Panc1 (cell line): ENCODE measurements around the gene CCDC60.

Source experiments
- CTCF ChIP-seq: fragments of 450-650 bp; IDR thresholded peaks from 2 replicates; pipeline ENCODE4 v1.5.1; 2017; ENCODE audit warnings: mild to moderate bottlenecking
- POLR2AphosphoS5 ChIP-seq: IDR thresholded peaks from 2 replicates; pipeline ENCODE4 v1.6.1; 2012; ENCODE audit warnings: mild to moderate bottlenecking, low read depth, low read length, moderate library complexity
- SIN3A ChIP-seq: IDR thresholded peaks from 2 replicates; pipeline ENCODE4 v1.6.1; 2012; ENCODE audit warnings: low read depth, mild to moderate bottlenecking, low read length, moderate library complexity, borderline replicate concordance; ENCODE audit not compliant: insufficient read depth
- TCF7L2 ChIP-seq: IDR thresholded peaks from 2 replicates; pipeline ENCODE4 v1.6.1; 2011; ENCODE audit warnings: mild to moderate bottlenecking, low read depth, low read length, inconsistent platforms
- TF ChIP-seq, protein P1 (sequence below), 2 experiments: IDR thresholded peaks; 2 replicates each; pipeline ENCODE4 v1.6.1; 2011 to 2012; ENCODE audit warnings: low read depth in 2 of 2, control low read depth in 1 of 2, low read length in 1 of 2, mild to moderate bottlenecking in 1 of 2, moderate library complexity in 1 of 2; ENCODE audit not compliant: insufficient read depth in 1 of 2

DNA sequence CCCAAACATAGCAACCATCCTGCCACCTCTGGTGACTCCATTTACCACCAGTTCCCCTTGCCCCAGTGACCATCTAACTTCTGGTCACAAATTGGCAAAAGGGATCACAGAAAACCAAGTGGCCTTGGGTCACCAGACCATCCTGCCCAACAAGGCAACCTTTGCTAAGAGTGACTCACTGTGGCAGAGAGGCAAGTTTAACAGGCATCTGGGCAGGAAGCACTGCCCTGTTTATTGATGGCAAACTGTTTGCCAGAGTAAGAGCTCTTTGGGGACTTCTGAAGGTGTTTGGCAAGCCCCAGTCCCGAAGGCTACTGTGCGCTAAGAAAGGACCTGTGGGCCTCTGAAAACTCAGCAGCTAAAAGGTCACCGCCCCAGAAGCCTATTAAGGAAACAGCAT is 230.9 kb downstream of the CCDC60 start:
- TF ChIP-seq CTCF = no peak
- TF ChIP-seq TCF7L2 = no peak
- TF ChIP-seq, protein P1, sequence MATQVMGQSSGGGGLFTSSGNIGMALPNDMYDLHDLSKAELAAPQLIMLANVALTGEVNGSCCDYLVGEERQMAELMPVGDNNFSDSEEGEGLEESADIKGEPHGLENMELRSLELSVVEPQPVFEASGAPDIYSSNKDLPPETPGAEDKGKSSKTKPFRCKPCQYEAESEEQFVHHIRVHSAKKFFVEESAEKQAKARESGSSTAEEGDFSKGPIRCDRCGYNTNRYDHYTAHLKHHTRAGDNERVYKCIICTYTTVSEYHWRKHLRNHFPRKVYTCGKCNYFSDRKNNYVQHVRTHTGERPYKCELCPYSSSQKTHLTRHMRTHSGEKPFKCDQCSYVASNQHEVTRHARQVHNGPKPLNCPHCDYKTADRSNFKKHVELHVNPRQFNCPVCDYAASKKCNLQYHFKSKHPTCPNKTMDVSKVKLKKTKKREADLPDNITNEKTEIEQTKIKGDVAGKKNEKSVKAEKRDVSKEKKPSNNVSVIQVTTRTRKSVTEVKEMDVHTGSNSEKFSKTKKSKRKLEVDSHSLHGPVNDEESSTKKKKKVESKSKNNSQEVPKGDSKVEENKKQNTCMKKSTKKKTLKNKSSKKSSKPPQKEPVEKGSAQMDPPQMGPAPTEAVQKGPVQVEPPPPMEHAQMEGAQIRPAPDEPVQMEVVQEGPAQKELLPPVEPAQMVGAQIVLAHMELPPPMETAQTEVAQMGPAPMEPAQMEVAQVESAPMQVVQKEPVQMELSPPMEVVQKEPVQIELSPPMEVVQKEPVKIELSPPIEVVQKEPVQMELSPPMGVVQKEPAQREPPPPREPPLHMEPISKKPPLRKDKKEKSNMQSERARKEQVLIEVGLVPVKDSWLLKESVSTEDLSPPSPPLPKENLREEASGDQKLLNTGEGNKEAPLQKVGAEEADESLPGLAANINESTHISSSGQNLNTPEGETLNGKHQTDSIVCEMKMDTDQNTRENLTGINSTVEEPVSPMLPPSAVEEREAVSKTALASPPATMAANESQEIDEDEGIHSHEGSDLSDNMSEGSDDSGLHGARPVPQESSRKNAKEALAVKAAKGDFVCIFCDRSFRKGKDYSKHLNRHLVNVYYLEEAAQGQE (IDR thresholded peaks at IDR 0.05; ENCODE audit: insufficient read depth in 1 of 2, low read depth in 2 of 2, low read length in 1 of 2) = no peak
- no peak for TF ChIP-seq POLR2AphosphoS5
- no peak for TF ChIP-seq SIN3A
